Psoas muscle (tissue), 8 donors: ENCODE measurements around the gene SH2D7. TPM values are rescaled to one million over a fixed set of nuclear protein-coding genes. Genes with fewer than 3 reads are reported as not detected.
A peak's percentile ranks its signal among the peaks of the same experiment; 100 is the strongest.

Source experiments
- ATAC-seq, 4 donors: fragments of 200-7000 bp; cut with Tn5 transposase; one replicate each; pipeline ENCODE4 v1.9.1; 2020; ENCODE audit warnings: moderate library complexity in 3 of 4, mild to moderate bottlenecking in 2 of 4
- DNase-seq, 2 donors: peaks; one replicate each; pipeline ENCODE4 v3.0.0-alpha.2; 2020
- H3K27ac ChIP-seq: fragments of 200-600 bp; one replicate; pipeline ENCODE4 v1.8.0; 2022
- H3K27me3 ChIP-seq, 3 donors: fragments of 200-600 bp in 1 of 3; one replicate each; pipeline versions ENCODE4 v1.6.1 to v1.8.0; 2013 to 2022; ENCODE audit warnings: low read length in 2 of 3, mild to moderate bottlenecking in 2 of 3, moderate library complexity in 1 of 3; ENCODE audit not compliant: insufficient read depth in 3 of 3
- H3K36me3 ChIP-seq, 2 donors: fragments of 200-600 bp in 1 of 2; one replicate each; pipeline versions ENCODE4 v1.6.1 to v1.8.0; 2013 to 2022; ENCODE audit warnings: low read depth in 1 of 2, mild to moderate bottlenecking in 1 of 2, moderate library complexity in 1 of 2; ENCODE audit not compliant: insufficient read depth in 1 of 2
- H3K4me1 ChIP-seq: fragments of 200-600 bp; one replicate; pipeline ENCODE4 v1.8.0; 2022
- H3K4me3 ChIP-seq: fragments of 200-600 bp; one replicate; pipeline ENCODE4 v1.8.0; 2022; ENCODE audit warnings: mild to moderate bottlenecking
- H3K9me3 ChIP-seq: fragments of 200-600 bp; one replicate; pipeline ENCODE4 v1.8.0; 2022
- CTCF ChIP-seq: fragments of 200-600 bp; IDR thresholded peaks from one replicate; pipeline ENCODE4 v1.8.0; 2022; ENCODE audit warnings: antibody characterized with exemption
- WGBS, 3 donors: extraction: QIAGEN DNeasy Blood & Tissue Kit; methylation state at CpG; one replicate each; pipeline versions ENCODE4 v1.1.6 to v1.1.7; 2013; 5-methylcytosine and 5-hydroxymethylcytosine counted together
- intact Hi-C, 2 donors: fragments of 100-400 bp; cut with DNase I; formaldehyde crosslinking; loops; one replicate each; pipeline versions ENCODE4 v1.11.0 to v1.14.2; 2022
- polyA plus RNA-seq, 3 donors: library from polyadenylated mRNA; stranded (reverse); fragments of 200-250 nt; gene quantifications; one replicate each; pipeline ENCODE4 v1.2.3, GENCODE V29; 2013
- total RNA-seq, 4 donors: library from RNA; stranded (reverse); fragmentation: NEBNext Ultra II Directional in 2 of 4; extraction: Animal tissue kit (Norgen Biotek cat#: 25700) in 2 of 4; gene quantifications; one replicate each; pipeline versions ENCODE4 v1.2.1 to v1.2.4, GENCODE V29; 2021 to 2023
- donor health status: healthy with polysubstance abuse.
- donor health status: DM: no; HTN: no; CAD: no; lungs with moderate emphysema.
- donor health status: Bipolar disorder and iron deficiency.
- donor health status: healthy.
- donor health status: DM: yes; HTN: yes; CAD: no.
- donor health status: DM: no; HTN: no; CAD: no.
- donor health status: DM: no; HTN: no; CAD: no.
- donor health status: DM: yes; HTN: yes; CAD: no.

Gene SH2D7
- total and polyA plus RNA-seq, 7 donors, result not detected

GRCh38 chr15:78063217-78063616 lies 29.1 kb upstream of the SH2D7 start:
- no peak for TF ChIP-seq CTCF
- Histone ChIP-seq H3K27ac (peak overlapping the region; percentile 81), H3K9me3 (no peaks in the 10 kb centered on the region), H3K27me3 (no peaks in the 10 kb centered on the region), H3K36me3 (no peaks in the 10 kb centered on the region), H3K4me1 (peaks cover 63% of the 10 kb centered on the region), H3K4me3 (no peak overlapping the region)
- DNase-seq (no peak), ATAC-seq (no peak)
- intact Hi-C loops, result no loop called here

DNA sequence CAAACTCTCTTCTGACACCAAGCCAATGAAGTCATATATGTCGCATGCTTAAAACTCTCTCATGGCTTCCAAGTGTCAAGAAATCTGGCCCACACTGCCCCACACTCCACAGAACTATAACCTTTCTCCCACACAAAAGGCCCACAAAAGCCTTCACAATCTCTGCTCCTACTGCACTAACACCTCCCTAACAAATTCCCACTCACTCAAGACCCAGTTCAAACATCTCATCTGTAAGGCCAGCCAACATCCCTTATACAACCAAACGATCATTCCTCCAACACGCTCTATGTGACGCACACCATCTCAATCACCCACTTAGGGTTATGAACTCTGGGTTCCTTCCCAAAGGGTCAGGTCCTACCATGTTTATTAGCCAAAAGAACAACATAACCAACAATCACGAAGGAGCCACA lies 28.4 kb upstream of the SH2D7 start:
- H3K27me3 ChIP-seq, result no peaks in the 10 kb centered on the region
- intact Hi-C loops, result no loop called here
- H3K4me1 ChIP-seq, result peaks cover 64% of the 10 kb centered on the region
- H3K9me3 ChIP-seq, result no peaks in the 10 kb centered on the region
- DNase-seq (no peak), ATAC-seq (no peak)
- WGBS, 3 donors, result 75 to 84% (median 79%) methylated on average over 5 of the region's 5 CpGs
- H3K36me3 ChIP-seq, result no peaks in the 10 kb centered on the region
- no peak overlapping the region for H3K4me3 ChIP-seq
- no peak for TF ChIP-seq CTCF
- H3K27ac ChIP-seq, result peak overlapping the region; percentile 81

GRCh38 chr15:78064544-78064943 lies 27.8 kb upstream of the SH2D7 start:
- 52 to 74% (median 55%) methylated on average over 2 of the region's 2 CpGs for WGBS, 3 donors
- H3K27ac ChIP-seq, result peak overlapping the region; percentile 81
- peaks cover 65% of the 10 kb centered on the region for H3K4me1 ChIP-seq
- intact Hi-C loops, result no loop called here
- H3K4me3 ChIP-seq, result no peak overlapping the region
- H3K9me3 ChIP-seq, result no peaks in the 10 kb centered on the region
- ATAC-seq (peak in 1 of 4 donors; percentile 27), DNase-seq (no peak)
- no peaks in the 10 kb centered on the region for H3K36me3 ChIP-seq
- H3K27me3 ChIP-seq, result no peaks in the 10 kb centered on the region
- TF ChIP-seq CTCF, result no peak

GRCh38 chr15:78065284-78065872 lies 27.0 kb upstream of the SH2D7 start:
- peak; percentile 88 to 91 (median 90) for ATAC-seq
- Histone ChIP-seq H3K36me3 (no peaks in the 10 kb centered on the region), H3K4me1 (peaks cover 73% of the 10 kb centered on the region), H3K27ac (peak overlapping the region; percentile 81), H3K4me3 (no peak overlapping the region), H3K9me3 (no peaks in the 10 kb centered on the region), H3K27me3 (no peaks in the 10 kb centered on the region)
- peak; percentile 71 to 81 for DNase-seq
- intact Hi-C loops, result loop anchor here in 1 of 2 donors (5.0 kb wide), 1 partner anchor 43 kb away; no protein-coding TSS in a partner anchor
- TF ChIP-seq CTCF, result no peak
- 45 to 63% (median 50%) methylated on average over 5 of the region's 5 CpGs for WGBS, 3 donors
